GM19099 (cell line): ENCODE data around the gene ABCA13.

Experiments used
- POLR2A ChIP-seq: IDR thresholded peaks from 3 replicates; pipeline ENCODE4 v1.6.1; 2011; ENCODE audit warnings: low read depth; ENCODE audit not compliant: insufficient read length; ENCODE audit errors: extremely low read depth

Gene ABCA13

GRCh38 chr7:48301201-48301600, 129.9 kb downstream of the ABCA13 start:
- no peak for TF ChIP-seq POLR2A

GRCh38 chr7:48304641-48305040, 133.4 kb downstream of the ABCA13 start:
- TF ChIP-seq POLR2A = no peak

GRCh38 chr7:48305661-48306060, 134.4 kb downstream of the ABCA13 start:
- TF ChIP-seq POLR2A = no peak

GRCh38 chr7:48307041-48307714, 135.9 kb downstream of the ABCA13 start:
- no peak for TF ChIP-seq POLR2A

- no peak for TF ChIP-seq POLR2A
Observed at GRCh38 chr7:48309720-48310119, 138.5 kb downstream of the ABCA13 start.

GRCh38 chr7:48311464-48312100, 140.3 kb downstream of the ABCA13 start:
- TF ChIP-seq POLR2A = no peak

- TF ChIP-seq POLR2A = no peak
Observed at GRCh38 chr7:48312151-48312550, 140.9 kb downstream of the ABCA13 start.

- no peak for TF ChIP-seq POLR2A
Observed at GRCh38 chr7:48316768-48317167, 145.5 kb downstream of the ABCA13 start.

- no peak for TF ChIP-seq POLR2A
Observed at GRCh38 chr7:48317360-48317759, 146.1 kb downstream of the ABCA13 start.

GRCh38 chr7:48321319-48322010, 150.2 kb downstream of the ABCA13 start:
- no peak for TF ChIP-seq POLR2A

- no peak for TF ChIP-seq POLR2A
Observed at GRCh38 chr7:48337012-48337621, 165.9 kb downstream of the ABCA13 start.

- TF ChIP-seq POLR2A = no peak
Observed at GRCh38 chr7:48337781-48338180, 166.5 kb downstream of the ABCA13 start.

- no peak for TF ChIP-seq POLR2A
Observed at GRCh38 chr7:48347230-48347825, 176.1 kb downstream of the ABCA13 start.

- no peak for TF ChIP-seq POLR2A
Observed at GRCh38 chr7:48350515-48350914, 179.3 kb downstream of the ABCA13 start.

GRCh38 chr7:48351900-48352299, 180.6 kb downstream of the ABCA13 start:
- no peak for TF ChIP-seq POLR2A
